Fibroblast of villous mesenchyme (primary cell): Measurements from ENCODE around the gene WDSUB1. TPM values are rescaled to one million over a fixed set of nuclear protein-coding genes. Genes with fewer than 3 reads are reported as not detected.

Experiments
- DNase-seq: peaks from one replicate; pipeline ENCODE4 v3.0.0-alpha.2; 2010; ENCODE audit warnings: low read depth
- H3K4me3 ChIP-seq: 2 replicates; pipeline ENCODE4 v1.5.1; 2011; ENCODE audit warnings: low read depth, mild to moderate bottlenecking, low read length
- CTCF ChIP-seq: IDR thresholded peaks from 2 replicates; pipeline ENCODE4 v1.5.1; 2012; ENCODE audit warnings: low read depth, mild to moderate bottlenecking, low read length; ENCODE audit not compliant: insufficient read depth
- total RNA-seq: library from RNA; depleted of rRNA; stranded (reverse); fragments of >200 nt; gene quantifications from 2 replicates; pipeline ENCODE4 v1.2.3, GENCODE V29; 2012

Gene WDSUB1
- 5.2 TPM in 2 replicates for total RNA-seq

- peak; percentile 76 for DNase-seq
- peak within 1 kb of the TSS; percentile 84 for H3K4me3 ChIP-seq
- TF ChIP-seq CTCF: no peak
Measured at GRCh38 chr2:159285929-159286708, at the start of gene WDSUB1. Gene WDSUB1, minus strand, starts transcription at chr2:159286703. Its CDS starts 3,634 bp downstream, at chr2:159283069.

- DNase-seq: peak; percentile 80
- H3K4me3 ChIP-seq: no peak overlapping the region
- no peak for TF ChIP-seq CTCF
Measured at GRCh38 chr2:159326569-159327255, 40.2 kb upstream of the WDSUB1 start.

- no peak overlapping the region for H3K4me3 ChIP-seq
- TF ChIP-seq CTCF: no peak
- no peak for DNase-seq
Measured at GRCh38 chr2:159322419-159322818, 35.9 kb upstream of the WDSUB1 start.

- DNase-seq: no peak
- no peak for TF ChIP-seq CTCF
Measured at GRCh38 chr2:159317392-159318088, 31.0 kb upstream of the WDSUB1 start.

GRCh38 chr2:159307942-159308341, 21.4 kb upstream of the WDSUB1 start:
- no peak for DNase-seq
- no peak overlapping the region for H3K4me3 ChIP-seq
- no peak for TF ChIP-seq CTCF

More at GRCh38 chr2:159317392-159318088, 31.0 kb upstream of the WDSUB1 start:
- H3K4me3 ChIP-seq: no peak overlapping the region

- no peak overlapping the region for H3K4me3 ChIP-seq
- TF ChIP-seq CTCF: no peak
- DNase-seq: no peak
Measured at GRCh38 chr2:159300586-159300985, 14.1 kb upstream of the WDSUB1 start.
